K562 (cell line): ENCODE measurements around the gene MUC5AC. TPM values are rescaled to one million over a fixed set of nuclear protein-coding genes. Genes with fewer than 3 reads are reported as not detected.
A peak's percentile ranks its signal among the peaks of the same experiment; 100 is the strongest.
"Not testable (repeated sequence)": the region's sequence is repeated elsewhere in the genome, so short reads cannot be mapped to it uniquely, and the experiment has no call there.

Experiments used
- ATAC-seq: fragments of 200-7000 bp; cut with Tn5 transposase; 3 replicates; pipeline ENCODE4 v1.9.1; 2020; ENCODE audit warnings: moderate library complexity
- BruUV-seq: library from RNA; stranded (reverse); fragments of 400-500 nt; replicated peaks from 2 replicates; lab custom pipeline; 2021; lab: Mats Ljungman, UMichigan
- CTCF ChIA-PET: fragments of 300-600 bp; formaldehyde crosslinking; extraction: SDS; loops from one replicate; lab custom pipeline; 2021; ENCODE audit warnings: low intra/inter-chr PET ratio; lab: Yijun Ruan, JAX
- POLR2A ChIA-PET: fragments of 300-600, 350-650 bp; sonication (Branson Sonifier 250); formaldehyde crosslinking; extraction: SDS; loops from one replicate; lab custom pipeline; 2021; ENCODE audit warnings: antibody characterized with exemption, inconsistent platforms; lab: Yijun Ruan, JAX
- DNase-seq, 4 experiments: peaks; one replicate each; pipeline versions ENCODE4 v3.0.0 to v3.0.0-alpha.2; 2011 to 2018; ENCODE audit warnings: low spot score in 3 of 4, mixed read lengths in 3 of 4; ENCODE audit errors: extremely low read depth in 1 of 4
- FAIRE-seq: peaks from 2 replicates; lab custom pipeline; 2011; peaks lifted over from hg19 to GRCh38; lab: Jason Lieb, UNC
- H2AFZ ChIP-seq: 2 replicates; pipeline ENCODE4 v1.6.0; 2011; ENCODE audit warnings: low read depth, low read length, control low read depth, inconsistent platforms
- H3K27ac ChIP-seq: fragments of 200-600 bp; 3 replicates; pipeline ENCODE4 v1.8.0; 2011; ENCODE audit warnings: low read depth, mild to moderate bottlenecking, control low read depth, inconsistent platforms, low read length, moderate library complexity, mixed read lengths; ENCODE audit errors: extremely low read depth
- H3K27me3 ChIP-seq, 2 experiments: fragments of 300-600 bp in 1 of 2; 2 replicates in 1 of 2; 3 replicates in 1 of 2; pipeline versions ENCODE4 v1.6.0 to v1.8.0; 2011; ENCODE audit warnings: inconsistent platforms in 2 of 2, low read length in 2 of 2, mild to moderate bottlenecking in 1 of 2, mixed read lengths in 1 of 2, moderate library complexity in 1 of 2; ENCODE audit not compliant: control insufficient read depth in 2 of 2, insufficient read depth in 2 of 2
- H3K36me3 ChIP-seq: fragments of 300-600 bp; 3 replicates; pipeline ENCODE4 v1.8.0; 2011; ENCODE audit warnings: mild to moderate bottlenecking, low read length, inconsistent platforms; ENCODE audit not compliant: control insufficient read depth, insufficient read depth
- H3K4me1 ChIP-seq, 2 experiments: fragments of 200-600 bp in 1 of 2; replicated peaks in 1 of 2; 2 replicates in 1 of 2; 3 replicates in 1 of 2; pipeline versions ENCODE4 v1.5.1 to v1.8.0; 2011; ENCODE audit warnings: inconsistent platforms in 2 of 2, low read length in 2 of 2, mild to moderate bottlenecking in 1 of 2, mixed read lengths in 1 of 2, moderate library complexity in 1 of 2; ENCODE audit not compliant: control insufficient read depth in 2 of 2, insufficient read depth in 2 of 2
- H3K4me2 ChIP-seq: 2 replicates; pipeline ENCODE4 v1.6.1; 2011; ENCODE audit warnings: low read length, control low read depth, inconsistent platforms, mixed read lengths; ENCODE audit not compliant: insufficient read depth
- H3K4me3 ChIP-seq: fragments of 200-600 bp; sonication (generic), shearing (Covaris generic); 2 replicates; pipeline ENCODE4 v1.5.1; 2016; ENCODE audit warnings: control low read depth, inconsistent platforms
- H3K79me2 ChIP-seq: fragments of 200-600 bp; 3 replicates; pipeline ENCODE4 v1.8.0; 2011; ENCODE audit warnings: low read length, inconsistent platforms; ENCODE audit not compliant: control insufficient read depth, insufficient read depth
- H3K9ac ChIP-seq, 2 experiments: 2 replicates each; pipeline versions ENCODE4 v1.6.0 to v1.6.1; 2011; ENCODE audit warnings: low read depth in 2 of 2, low read length in 2 of 2, control low read depth in 1 of 2, inconsistent platforms in 1 of 2, mild to moderate bottlenecking in 1 of 2, mixed read lengths in 1 of 2; ENCODE audit not compliant: insufficient read depth in 1 of 2
- H3K9me1 ChIP-seq: one replicate; pipeline ENCODE4 v1.6.0; 2011; ENCODE audit warnings: inconsistent platforms, mild to moderate bottlenecking, low read length, moderate library complexity; ENCODE audit not compliant: control insufficient read depth, insufficient read depth
- H3K9me3 ChIP-seq: replicated peaks from 2 replicates; pipeline ENCODE4 v1.5.1; 2011; ENCODE audit warnings: low read depth, low read length, inconsistent platforms; ENCODE audit not compliant: control insufficient read depth, insufficient read depth
- H4K20me1 ChIP-seq: replicated peaks from 2 replicates; pipeline ENCODE4 v1.6.1; 2011; ENCODE audit warnings: low read length, inconsistent platforms, mixed read lengths; ENCODE audit not compliant: control insufficient read depth, insufficient read depth
- BMI1 ChIP-seq: fragments of 150-350 bp; IDR thresholded peaks from 2 replicates; pipeline ENCODE4 v1.6.1; 2014; ENCODE audit warnings: low read length
- EGR1 ChIP-seq: fragments of 450-650 bp; conservative IDR thresholded peaks from 2 replicates; pipeline ENCODE4 v1.6.1; 2017; ENCODE audit warnings: mild to moderate bottlenecking
- KDM2B ChIP-seq: fragments of 250-450 bp; sonication (Bioruptor Pico); IDR thresholded peaks from 2 replicates; pipeline ENCODE4 v1.8.0; 2021; ENCODE audit warnings: mild to moderate bottlenecking, moderate library complexity
- RAD21 ChIP-seq, 2 experiments: fragments of 250-450 bp in 1 of 2; fragments of 450-650 bp in 1 of 2; sonication (Bioruptor Pico) in 1 of 2; formaldehyde crosslinking in 1 of 2; IDR thresholded peaks in 1 of 2; conservative IDR thresholded peaks in 1 of 2; 2 replicates each; pipeline versions ENCODE4 v1.4.0 to v1.8.0; 2020 to 2022; ENCODE audit warnings: mild to moderate bottlenecking in 2 of 2, moderate library complexity in 1 of 2
- ZC3H11A ChIP-seq: IDR thresholded peaks from 2 replicates; pipeline ENCODE4 v1.6.1; 2012; ENCODE audit warnings: low read depth, low read length, improper control_type of control experiment
- ZNF24 ChIP-seq: fragments of 450-650 bp; IDR thresholded peaks from 2 replicates; pipeline ENCODE4 v1.6.1; 2016
- WGBS: fragments of 100-300 bp; shearing (Covaris generic); methylation state at CpG from one replicate; pipeline ENCODE4 v1.1.6; 2016; ENCODE audit warnings: low coverage, mixed read lengths; ENCODE audit not compliant: insufficient coverage; ENCODE audit errors: missing lambda C conversion rate; 5-methylcytosine and 5-hydroxymethylcytosine counted together
- in situ Hi-C: fragments of 300-500 bp; cut with MboI; formaldehyde crosslinking; loops from 4 replicates; pipeline ENCODE4 v1.15.0; 2018; ENCODE audit warnings: inconsistent platforms, mixed read lengths
- intact Hi-C: fragments of 100-400 bp; cut with micrococcal nuclease; formaldehyde crosslinking; loops from 2 replicates; pipeline ENCODE4 v1.14.2; 2022
- polyA plus RNA-seq, 8 experiments: library from polyadenylated mRNA; depleted of rRNA in 4 of 8; stranded (reverse) in 5 of 8; unstranded in 3 of 8; fragments of >200 nt; fragmentation: Nextera tagmentation in 2 of 8; fragmentation: Illumina TruSeq in 1 of 8; extraction: Ambion mirVana in 2 of 8; extraction: Trizol in 1 of 8; gene quantifications; 2 replicates each; pipeline versions ENCODE4 v1.2.1 to v1.2.3, GENCODE V29; 2011 to 2014; ENCODE audit warnings: inconsistent platforms in 1 of 8, missing spikeins in 1 of 8
- total RNA-seq, 7 experiments: library from RNA; depleted of rRNA in 6 of 7; stranded (reverse); fragments of >200 nt in 6 of 7; fragmentation: Illumina TruSeq in 2 of 7; extraction: Trizol in 2 of 7; gene quantifications; 2 replicates each; pipeline versions ENCODE4 v1.2.1 to v1.2.3, GENCODE V29; 2011 to 2021; ENCODE audit warnings: low replicate concordance in 1 of 7

MUC5AC gene
- total and polyA plus RNA-seq, 9 of the 15 experiments (the other 6 are each of a cell fraction or from before 2014, with no cell fraction given) = not detected

DNA sequence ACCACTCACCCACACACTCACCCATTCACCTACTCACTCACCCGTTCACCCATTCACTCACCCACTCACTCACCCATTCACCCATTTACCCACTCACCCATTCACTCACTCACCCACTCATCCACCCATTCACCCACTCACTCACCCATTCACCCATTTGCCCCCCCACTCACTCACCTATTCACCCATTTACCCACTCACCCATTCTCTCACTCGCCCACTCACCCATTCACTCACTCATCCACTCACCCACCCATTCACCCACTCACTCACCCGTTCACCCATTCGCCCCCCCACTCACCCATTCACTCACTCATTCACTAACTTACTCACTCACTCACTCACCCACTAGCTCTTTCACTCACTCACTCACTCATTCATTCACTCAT is 15.0 kb downstream of the MUC5AC start (continued):
- TF ChIP-seq RAD21 (CRISPR knock-in tag; conservative IDR thresholded peaks at IDR 0.05 in 1 of 2, IDR thresholded peaks at IDR 0.05 in 1 of 2) (no peak), BMI1 (no peak), EGR1 (no peak), ZC3H11A (no peak), KDM2B (CRISPR knock-in tag) (no peak)

DNA sequence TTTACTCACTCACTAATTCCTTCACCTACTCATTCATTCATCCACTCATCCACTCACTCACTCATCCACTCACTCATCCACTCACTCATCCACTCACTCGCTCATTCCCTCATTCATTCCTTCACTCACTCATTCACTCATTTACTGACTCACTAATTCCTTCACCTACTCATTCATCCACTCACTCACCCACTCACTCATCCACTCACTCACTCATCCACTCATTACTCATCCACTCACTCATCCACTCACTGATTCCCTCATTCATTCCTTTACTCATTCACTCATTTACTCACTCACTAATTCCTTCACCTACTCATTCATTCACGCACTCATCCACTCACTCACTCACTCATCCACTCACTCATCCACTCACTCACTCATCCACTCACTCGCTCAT is 15.6 kb downstream of the MUC5AC start:
- intact Hi-C loops, H4K20me1 ChIP-seq, CTCF ChIA-PET, H3K4me1 ChIP-seq, H3K4me3 ChIP-seq, H3K36me3 ChIP-seq, H3K9me3 ChIP-seq: not testable (repeated sequence)
- 0 out of 2 replicates have a peak, but pooled peaks have one; percentile 4 for TF ChIP-seq ZNF24
- TF ChIP-seq, all 486 proteins: peak for 1; not testable (repeated sequence) for 485
- FAIRE-seq, ATAC-seq, H2AFZ ChIP-seq, H3K79me2 ChIP-seq, H3K9me1 ChIP-seq, in situ Hi-C loops, H3K27me3 ChIP-seq, H3K27ac ChIP-seq, H3K4me2 ChIP-seq, POLR2A ChIA-PET, H3K9ac ChIP-seq, DNase-seq, BruUV-seq: not testable (repeated sequence)
- WGBS = 15% methylated on average over 3 of the region's 3 CpGs
